DMS53 treated with DMSO at 0.1 percent for 48 hours (cell line): Measurements from ENCODE around the gene ZNF280A.
"Not testable (repeated sequence)": the region's sequence is repeated elsewhere in the genome, so short reads cannot be mapped to it uniquely, and the experiment has no call there.

ENCODE experiments used
- DNase-seq: peaks from one replicate; lab custom pipeline; 2025; ENCODE audit not compliant: unreplicated experiment; lab: John Stamatoyannopoulos, UW

Gene ZNF280A

GRCh38 chr22:22514431-22514830, 5.6 kb downstream of the ZNF280A start:
- not testable (repeated sequence) for DNase-seq

DNA sequence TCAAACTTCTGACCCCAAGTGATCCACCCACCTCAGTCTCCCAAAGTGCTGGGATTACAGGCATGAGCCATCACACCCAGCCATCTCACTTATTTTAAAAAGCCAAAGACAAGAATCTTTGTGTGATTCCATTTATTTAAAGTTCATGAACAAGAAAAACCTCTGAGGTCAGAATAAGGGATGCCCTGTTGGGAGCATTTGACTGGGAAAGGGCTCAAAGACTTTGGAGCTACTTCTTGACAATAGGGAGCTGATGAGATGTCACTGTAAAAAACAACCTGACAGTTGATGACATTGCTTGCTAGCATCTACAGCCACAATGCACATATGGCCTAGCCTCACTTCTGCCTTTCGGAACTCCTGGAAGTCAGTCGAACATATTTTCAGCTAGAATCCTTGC, 6.5 kb downstream of the ZNF280A start:
- DNase-seq = no peak

DNA sequence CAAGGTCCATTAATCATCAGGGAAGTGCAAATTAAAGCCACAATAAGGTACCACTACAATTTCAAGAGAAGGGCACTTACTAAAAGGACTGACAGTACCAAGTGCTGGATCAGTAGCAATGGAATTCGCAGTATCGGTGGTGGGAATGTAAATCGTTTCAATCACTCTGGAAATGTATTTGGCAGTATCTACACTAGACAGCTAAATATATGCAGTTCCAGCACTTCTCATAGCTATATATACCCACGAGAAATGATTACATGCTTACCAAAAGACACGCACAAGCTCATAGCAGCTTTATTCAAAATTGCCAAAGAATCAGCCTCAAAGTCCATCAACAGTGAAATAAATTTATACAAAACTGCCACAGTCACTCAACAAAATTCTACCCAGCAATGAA, 7.1 kb downstream of the ZNF280A start:
- no peak for DNase-seq

GRCh38 chr22:22510833-22511232, 9.2 kb downstream of the ZNF280A start:
- DNase-seq = not testable (repeated sequence)

DNA sequence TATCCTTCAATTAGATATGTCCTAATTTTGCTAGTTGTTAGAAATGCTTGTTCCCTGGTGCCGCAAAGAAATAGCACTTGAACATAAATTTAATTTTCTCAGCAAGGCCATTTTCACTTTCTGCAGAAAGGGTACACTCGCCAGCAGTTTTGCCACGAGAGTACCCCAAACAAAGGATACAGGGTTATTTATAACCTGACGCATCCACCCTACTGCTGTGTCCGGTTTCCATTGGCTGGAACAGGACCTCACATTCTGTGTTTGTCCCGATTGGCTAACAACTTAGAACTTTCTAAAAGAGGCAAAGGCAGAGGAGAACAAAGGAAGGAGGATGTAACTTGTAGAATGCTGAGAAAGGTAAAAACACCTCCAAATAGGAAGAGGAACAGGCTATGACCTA, 10.2 kb downstream of the ZNF280A start:
- DNase-seq = not testable (repeated sequence)

GRCh38 chr22:22508274-22509176, 11.5 kb downstream of the ZNF280A start, which contains the start of gene ZNF280B:
TSS of gene ZNF280B (minus strand) at chr22:22508742. CDS start at chr22:22489398, 19,344 bp downstream.
- DNase-seq = peak; percentile 32

DNA sequence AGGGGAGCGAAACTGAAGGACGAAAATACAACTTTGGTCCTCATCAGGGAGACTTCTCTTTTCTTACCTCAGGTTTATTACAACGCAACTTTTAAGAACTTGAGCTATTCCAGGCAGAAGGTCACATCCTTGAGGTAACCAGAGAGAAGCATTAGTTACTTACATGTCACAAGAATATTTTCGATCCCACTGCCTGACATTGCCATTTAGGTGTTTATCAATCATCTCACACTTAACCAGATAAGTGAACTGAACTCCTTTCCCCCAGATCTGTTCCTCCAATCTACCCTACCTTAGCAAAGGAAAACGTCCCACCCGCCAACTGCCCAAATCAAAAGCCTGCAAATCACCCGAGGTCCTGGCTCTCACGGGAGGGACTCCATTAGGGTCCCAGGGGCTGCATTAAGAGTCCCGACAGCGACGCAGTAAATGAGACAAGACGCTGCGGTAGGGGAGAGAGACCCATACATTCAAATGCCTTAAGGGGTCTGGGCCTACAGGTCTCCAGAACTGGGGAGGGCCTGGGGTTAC, 12.3 kb downstream of the ZNF280A start:
- DNase-seq = no peak

DNA sequence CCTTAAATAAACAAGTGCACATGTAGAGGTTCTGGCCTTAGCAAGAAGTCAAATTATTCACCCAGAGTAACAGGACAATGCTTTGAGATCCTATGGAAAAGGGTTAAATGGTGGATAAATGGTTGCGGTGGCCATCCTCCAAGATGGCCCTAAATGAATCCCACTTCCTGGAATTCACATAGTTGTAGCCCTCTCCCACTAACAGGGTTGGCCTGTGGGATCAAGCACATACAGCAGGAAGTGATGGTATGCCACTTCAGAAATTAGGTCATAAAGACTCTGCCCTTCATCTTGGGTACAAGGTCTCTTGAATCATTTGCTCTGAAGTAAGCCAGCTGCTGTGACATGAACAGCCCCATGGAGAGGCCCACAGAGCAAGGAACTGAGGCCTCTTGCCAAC, 13.3 kb downstream of the ZNF280A start:
- DNase-seq = no peak

DNA sequence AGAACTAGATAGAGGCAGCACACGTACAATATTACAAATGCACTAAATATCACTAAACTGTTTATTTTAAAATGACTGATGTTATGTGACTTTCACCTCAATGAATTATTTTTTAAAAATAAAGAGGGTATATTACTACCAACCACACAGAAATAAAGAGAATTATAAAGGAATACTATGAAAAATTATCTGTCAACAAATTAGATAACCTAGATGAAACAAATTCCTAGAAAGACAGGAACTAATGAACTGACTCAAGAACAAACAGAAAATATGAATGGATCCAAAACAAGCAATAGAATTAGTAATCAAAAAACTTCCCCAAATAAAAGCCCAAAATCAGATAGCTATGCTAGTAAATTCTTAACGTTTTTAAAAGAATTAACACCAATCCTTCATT, 21.8 kb downstream of the ZNF280A start:
- DNase-seq = no peak

GRCh38 chr22:22491589-22491988, 28.5 kb downstream of the ZNF280A start:
- not testable (repeated sequence) for DNase-seq

DNA sequence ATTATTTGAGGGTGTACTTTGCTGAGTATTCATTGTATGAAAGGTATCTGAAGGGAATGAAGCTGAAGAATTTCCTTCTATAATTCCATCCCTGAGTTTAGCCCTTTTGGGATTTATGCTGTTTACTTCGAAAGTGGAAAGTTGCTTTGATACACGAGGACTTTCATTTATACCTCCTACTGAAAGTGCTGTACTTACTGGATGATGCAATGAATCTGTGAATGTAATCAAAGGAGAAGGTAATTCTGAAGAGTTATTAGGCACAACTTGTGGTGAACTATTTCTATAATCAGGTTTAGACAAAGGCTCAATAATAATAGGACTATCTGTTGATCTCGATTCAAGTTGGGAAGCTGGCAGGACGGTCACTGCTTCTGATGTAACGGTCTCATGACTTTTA, 31.3 kb downstream of the ZNF280A start:
- no peak for DNase-seq

- DNase-seq = no peak
Observed at GRCh38 chr22:22487869-22488597, 32.0 kb downstream of the ZNF280A start.

GRCh38 chr22:22487059-22487458, 33.0 kb downstream of the ZNF280A start:
- DNase-seq = no peak

DNA sequence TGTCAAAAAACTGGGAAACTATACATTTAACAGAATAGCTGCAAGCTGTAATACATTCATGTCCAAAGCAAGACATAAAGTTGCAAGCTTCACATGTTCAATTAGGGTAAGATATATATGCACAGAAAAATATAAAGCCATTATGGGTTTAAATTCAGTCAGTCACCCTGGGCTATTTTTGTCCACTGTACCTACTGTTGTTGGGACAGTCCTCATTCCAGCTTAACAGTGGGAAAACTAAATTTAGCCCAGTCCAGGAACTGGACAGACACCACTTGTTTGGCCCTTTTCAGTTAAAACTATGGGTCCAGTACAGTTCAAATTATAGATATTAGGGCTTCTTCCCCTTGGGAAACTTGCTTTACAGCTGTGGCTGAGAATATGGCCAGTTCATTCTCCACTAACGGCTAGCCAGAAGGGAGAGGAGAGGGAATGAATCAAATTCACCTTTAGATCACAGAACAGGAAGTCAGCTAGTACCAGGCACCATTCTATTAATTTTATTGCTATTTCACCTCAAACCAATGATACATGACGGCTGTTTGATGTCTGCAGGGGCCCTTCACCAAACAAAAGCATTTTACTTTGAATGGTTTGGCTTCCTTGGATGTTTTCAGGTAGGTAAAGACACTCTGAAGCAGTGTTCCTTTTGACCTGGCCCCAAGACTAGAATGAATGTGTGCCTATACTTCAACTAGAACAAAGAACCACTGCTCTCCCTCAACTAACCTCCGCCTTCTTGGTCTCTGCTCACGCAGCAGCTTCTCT, 33.8 kb downstream of the ZNF280A start:
- no peak for DNase-seq

GRCh38 chr22:22485524-22485923, 34.5 kb downstream of the ZNF280A start:
- no peak for DNase-seq

DNA sequence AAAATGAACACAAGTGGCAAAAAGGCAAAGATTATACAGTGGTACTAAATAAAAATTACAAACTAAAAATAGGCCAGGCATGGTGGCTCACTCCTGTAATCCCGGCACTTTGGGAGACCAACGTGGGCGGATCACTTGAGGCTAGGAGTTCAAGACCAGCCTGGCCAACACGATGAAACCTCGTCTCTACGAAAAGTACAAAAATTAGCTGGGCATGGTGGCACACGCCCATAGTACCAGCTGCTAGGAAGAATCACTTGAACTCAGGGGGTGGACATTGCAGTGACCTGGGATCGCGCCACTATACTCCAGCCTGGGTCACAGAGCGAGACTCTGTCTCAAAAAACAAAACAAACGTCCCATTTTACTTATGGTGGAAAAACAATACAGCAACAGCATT, 36.0 kb downstream of the ZNF280A start:
- no peak for DNase-seq

DNA sequence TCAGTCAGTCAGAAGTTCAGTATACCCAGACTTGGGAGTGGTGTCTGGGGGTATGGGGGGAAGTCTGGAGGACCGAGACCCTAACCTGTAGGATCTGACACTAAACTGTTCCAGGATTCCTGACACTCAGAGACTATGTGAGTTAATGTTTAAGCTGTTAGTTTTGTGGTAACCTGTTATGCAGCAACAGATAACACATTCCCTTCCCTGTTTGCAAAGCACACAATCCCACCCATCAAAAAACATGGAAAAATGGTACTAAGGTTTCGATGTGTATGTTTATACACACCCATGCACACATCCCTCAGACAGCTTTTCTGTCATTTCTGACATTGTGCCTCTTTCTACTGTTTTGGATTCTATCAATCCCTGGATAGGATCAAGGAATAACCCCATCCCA, 39.1 kb downstream of the ZNF280A start:
- no peak for DNase-seq

- no peak for DNase-seq
Observed at GRCh38 chr22:22479999-22480532, 40.0 kb downstream of the ZNF280A start.

DNA sequence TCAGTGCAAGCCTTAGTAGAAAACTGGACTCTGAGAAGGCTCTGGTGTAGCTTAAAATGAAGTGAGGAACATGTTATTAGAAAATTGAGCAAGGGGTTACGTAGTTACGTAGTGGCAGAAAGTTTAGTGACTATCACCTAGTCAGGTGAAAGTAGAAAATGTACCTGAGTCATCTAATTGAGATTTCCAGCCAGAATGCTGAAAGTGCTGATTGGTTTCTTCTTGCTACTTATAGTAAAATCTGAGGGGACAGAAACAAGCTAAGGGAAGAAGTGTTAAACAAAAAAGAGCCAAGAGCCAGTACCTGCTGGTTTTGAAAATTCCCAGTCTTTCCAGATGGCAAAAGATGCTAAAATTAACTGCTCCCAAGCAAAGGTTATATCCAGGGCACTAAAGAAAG, 41.0 kb downstream of the ZNF280A start:
- DNase-seq = no peak

DNA sequence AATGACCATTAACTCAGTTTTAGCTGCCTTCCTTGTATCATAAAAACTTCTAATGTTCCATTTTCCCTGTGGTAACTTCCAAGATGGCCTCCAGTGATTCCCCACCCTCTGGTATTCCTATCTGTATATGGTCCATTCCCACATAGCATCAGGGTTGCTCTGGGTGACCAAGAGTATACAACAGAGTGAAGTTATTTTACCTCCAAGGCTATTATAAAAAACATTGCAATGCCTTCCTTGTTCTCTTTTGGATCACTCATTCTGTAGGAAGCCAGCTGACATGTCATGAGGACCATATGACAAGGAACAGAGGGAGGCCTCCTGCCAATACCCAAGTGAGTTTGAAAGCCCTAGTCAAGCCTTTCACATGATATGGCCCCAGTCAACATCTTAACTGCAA, 41.6 kb downstream of the ZNF280A start:
- no peak for DNase-seq

GRCh38 chr22:22474733-22475132, 45.3 kb downstream of the ZNF280A start:
- DNase-seq = no peak
